Prostate gland (tissue), 2 donors: Measurements from ENCODE around the gene CYP27A1. TPM values are rescaled to one million over a fixed set of nuclear protein-coding genes. Genes with fewer than 3 reads are reported as not detected.
"Not testable (repeated sequence)": the region's sequence is repeated elsewhere in the genome, so short reads cannot be mapped to it uniquely, and the experiment has no call there.

Source experiments
- DNase-seq: peaks from one replicate; pipeline ENCODE4 v3.0.0-alpha.2; 2019; ENCODE audit warnings: low spot score
- H3K27ac ChIP-seq, 2 donors: fragments of 200-600 bp; sonication (generic); 2 replicates each; pipeline ENCODE4 v1.5.1; 2017 to 2019
- H3K27me3 ChIP-seq: fragments of 200-600 bp; sonication (generic); replicated peaks from 2 replicates; pipeline ENCODE4 v1.5.1; 2019; ENCODE audit not compliant: insufficient read depth
- H3K36me3 ChIP-seq, 2 donors: fragments of 200-600 bp; sonication (generic); 1 replicate in 1 of 2; 2 replicates in 1 of 2; pipeline versions ENCODE4 v1.5.1 to v1.8.1; 2017 to 2019
- H3K4me1 ChIP-seq: fragments of 200-600 bp; sonication (generic); replicated peaks from 2 replicates; pipeline ENCODE4 v1.5.1; 2019
- H3K4me3 ChIP-seq, 2 donors: fragments of 200-600 bp; sonication (generic); 2 replicates each; pipeline ENCODE4 v1.5.1; 2017 to 2019
- H3K9me3 ChIP-seq: fragments of 200-600 bp; sonication (generic); 2 replicates; pipeline ENCODE4 v1.5.1; 2017
- POLR2A ChIP-seq: fragments of 450-650 bp; IDR thresholded peaks from one replicate; pipeline ENCODE4 v1.6.1; 2016; ENCODE audit warnings: antibody characterized with exemption, mild to moderate bottlenecking
- POLR2AphosphoS5 ChIP-seq: sonication (generic); formaldehyde crosslinking; IDR thresholded peaks from one replicate; pipeline ENCODE4 v1.6.1; 2017; ENCODE audit warnings: antibody characterized with exemption
- WGBS: methylation state at CpG from one replicate; pipeline ENCODE4 v1.1.5; 2018; 5-methylcytosine and 5-hydroxymethylcytosine counted together
- intact Hi-C: fragments of 100-400 bp; cut with DNase I; formaldehyde crosslinking; loops from one replicate; pipeline ENCODE4 v1.14.2; 2022
- total RNA-seq, 2 donors: library from RNA; depleted of rRNA; stranded (reverse); fragments of >200 nt; gene quantifications; one replicate each; pipeline ENCODE4 v1.1.0, GENCODE V29; 2016
- TF ChIP-seq, protein P1 (sequence below), 4 experiments: fragments of 200-600 bp in 2 of 4; fragments of 450-650 bp in 2 of 4; sonication (generic) in 2 of 4; IDR thresholded peaks; 1 replicate in 3 of 4; 2 replicates in 1 of 4; pipeline ENCODE4 v1.5.1; 2016 to 2019; ENCODE audit warnings: antibody characterized with exemption in 4 of 4, mild to moderate bottlenecking in 2 of 4, moderate library complexity in 2 of 4

CYP27A1 gene
- total RNA-seq, 2 donors from 2014 or later, result 97.7 to 98.3 TPM

DNA sequence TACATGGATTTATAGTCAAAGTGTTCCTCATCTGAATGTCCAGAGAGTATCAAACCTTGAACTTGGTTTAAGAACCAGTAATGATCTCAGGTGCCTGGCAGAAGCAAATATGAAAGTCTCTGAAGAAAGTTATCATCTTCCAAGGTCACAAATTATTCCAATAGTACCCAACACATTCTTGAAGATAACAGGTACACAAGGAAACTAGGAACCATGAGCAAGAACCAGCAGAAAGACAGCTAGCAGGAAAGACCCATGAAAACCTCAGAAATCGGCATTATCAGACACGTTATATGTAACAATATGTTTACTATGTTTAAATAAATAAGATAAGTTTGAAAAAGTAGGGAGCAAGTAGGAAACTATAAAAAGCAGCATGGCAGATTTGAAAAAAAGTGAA lies 55.5 kb downstream of the CYP27A1 start:
- Histone ChIP-seq H3K4me1 (no peaks in the 10 kb centered on the region), H3K36me3 (no peaks in the 10 kb centered on the region), H3K27ac (no peak overlapping the region), H3K27me3 (no peaks in the 10 kb centered on the region), H3K4me3 (no peak overlapping the region), H3K9me3 (no peaks in the 10 kb centered on the region)
- 85% methylated on average over 2 of the region's 2 CpGs for WGBS
- intact Hi-C loops, result no loop called here
- TF ChIP-seq, protein P1, sequence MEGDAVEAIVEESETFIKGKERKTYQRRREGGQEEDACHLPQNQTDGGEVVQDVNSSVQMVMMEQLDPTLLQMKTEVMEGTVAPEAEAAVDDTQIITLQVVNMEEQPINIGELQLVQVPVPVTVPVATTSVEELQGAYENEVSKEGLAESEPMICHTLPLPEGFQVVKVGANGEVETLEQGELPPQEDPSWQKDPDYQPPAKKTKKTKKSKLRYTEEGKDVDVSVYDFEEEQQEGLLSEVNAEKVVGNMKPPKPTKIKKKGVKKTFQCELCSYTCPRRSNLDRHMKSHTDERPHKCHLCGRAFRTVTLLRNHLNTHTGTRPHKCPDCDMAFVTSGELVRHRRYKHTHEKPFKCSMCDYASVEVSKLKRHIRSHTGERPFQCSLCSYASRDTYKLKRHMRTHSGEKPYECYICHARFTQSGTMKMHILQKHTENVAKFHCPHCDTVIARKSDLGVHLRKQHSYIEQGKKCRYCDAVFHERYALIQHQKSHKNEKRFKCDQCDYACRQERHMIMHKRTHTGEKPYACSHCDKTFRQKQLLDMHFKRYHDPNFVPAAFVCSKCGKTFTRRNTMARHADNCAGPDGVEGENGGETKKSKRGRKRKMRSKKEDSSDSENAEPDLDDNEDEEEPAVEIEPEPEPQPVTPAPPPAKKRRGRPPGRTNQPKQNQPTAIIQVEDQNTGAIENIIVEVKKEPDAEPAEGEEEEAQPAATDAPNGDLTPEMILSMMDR (IDR thresholded peaks at IDR 0.05), result no peak
- TF ChIP-seq POLR2A (no peak), POLR2AphosphoS5 (no peak)
- no peak for DNase-seq

DNA sequence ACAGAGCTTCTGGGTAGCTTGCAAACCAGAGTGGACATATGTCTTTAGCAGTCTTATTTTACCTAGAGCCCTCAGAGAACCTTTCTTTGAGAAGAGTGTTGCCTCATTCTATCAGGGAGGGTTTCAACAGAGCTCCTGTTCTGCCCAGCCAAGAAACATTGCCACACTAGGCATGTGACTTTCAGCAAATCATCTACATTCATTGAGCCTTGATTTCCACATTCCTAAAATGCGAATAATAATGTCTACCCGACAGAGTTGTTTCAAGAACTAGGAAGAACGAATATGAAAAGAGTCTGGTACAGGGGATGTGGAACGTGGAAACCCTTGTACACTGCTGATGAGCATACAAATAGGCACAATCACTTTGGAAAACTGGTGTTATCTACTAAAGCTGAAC lies 57.5 kb downstream of the CYP27A1 start:
- no peak overlapping the region for H3K27ac ChIP-seq
- H3K4me3 ChIP-seq, result no peak overlapping the region
- intact Hi-C loops, result no loop called here
- TF ChIP-seq POLR2A (no peak), POLR2AphosphoS5 (no peak)
- TF ChIP-seq, protein P1 (IDR thresholded peaks at IDR 0.05), result no peak
- no peaks in the 10 kb centered on the region for H3K9me3 ChIP-seq
- 76% methylated on average over 4 of the region's 4 CpGs for WGBS
- no peaks in the 10 kb centered on the region for H3K4me1 ChIP-seq
- no peaks in the 10 kb centered on the region for H3K27me3 ChIP-seq
- H3K36me3 ChIP-seq, result no peaks in the 10 kb centered on the region
- DNase-seq, result no peak

DNA sequence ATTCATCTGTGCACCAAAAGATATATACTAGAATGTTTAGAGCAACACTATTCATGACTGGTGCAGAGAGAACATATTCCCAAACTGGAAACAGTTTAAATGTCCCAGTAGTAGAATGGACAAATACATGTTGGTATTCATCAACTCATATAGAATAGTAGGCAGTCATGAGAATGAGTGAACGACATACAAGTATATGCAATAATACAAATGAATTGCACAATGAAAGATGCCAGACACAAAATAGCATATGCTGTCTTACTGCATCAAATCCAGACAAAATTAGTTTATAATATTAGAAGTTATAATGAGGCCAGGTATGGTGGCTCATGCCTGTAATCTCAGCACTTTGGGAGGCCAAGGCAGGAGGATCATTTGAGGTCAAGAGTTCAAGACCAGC lies 57.9 kb downstream of the CYP27A1 start:
- TF ChIP-seq, protein P1 (IDR thresholded peaks at IDR 0.05), result no peak
- TF ChIP-seq POLR2AphosphoS5, result no peak
- TF ChIP-seq POLR2A, result no peak
- Histone ChIP-seq H3K36me3 (no peaks in the 10 kb centered on the region), H3K4me1 (no peaks in the 10 kb centered on the region), H3K27ac (no peak overlapping the region), H3K27me3 (no peaks in the 10 kb centered on the region), H3K9me3 (no peaks in the 10 kb centered on the region), H3K4me3 (no peak overlapping the region)
- intact Hi-C loops, result no loop called here
- 91% methylated on average over 1 of the region's 1 CpG for WGBS
- no peak for DNase-seq

DNA sequence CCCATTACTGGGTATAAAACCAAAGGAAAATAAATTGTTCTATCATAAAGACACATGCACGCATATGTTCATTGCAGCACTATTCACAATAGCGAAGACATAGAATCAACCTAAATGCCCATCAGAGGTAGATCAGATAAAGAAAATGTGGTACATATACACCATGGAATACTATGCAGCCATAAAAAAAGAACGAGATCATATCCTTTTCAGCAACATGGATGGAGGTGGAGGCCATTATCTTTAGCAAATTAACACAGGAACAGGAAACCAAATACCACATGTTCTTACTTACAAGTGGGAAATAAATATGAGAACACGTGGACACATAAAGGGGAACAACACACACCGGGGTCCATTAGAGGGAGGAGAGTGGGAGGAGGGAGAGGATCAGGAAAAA lies 62.4 kb downstream of the CYP27A1 start:
- H3K9me3 ChIP-seq, H3K27ac ChIP-seq, H3K4me3 ChIP-seq, H3K27me3 ChIP-seq, DNase-seq, H3K36me3 ChIP-seq, intact Hi-C loops, H3K4me1 ChIP-seq: not testable (repeated sequence)
- WGBS, result 91% methylated on average over 5 of the region's 5 CpGs

DNA sequence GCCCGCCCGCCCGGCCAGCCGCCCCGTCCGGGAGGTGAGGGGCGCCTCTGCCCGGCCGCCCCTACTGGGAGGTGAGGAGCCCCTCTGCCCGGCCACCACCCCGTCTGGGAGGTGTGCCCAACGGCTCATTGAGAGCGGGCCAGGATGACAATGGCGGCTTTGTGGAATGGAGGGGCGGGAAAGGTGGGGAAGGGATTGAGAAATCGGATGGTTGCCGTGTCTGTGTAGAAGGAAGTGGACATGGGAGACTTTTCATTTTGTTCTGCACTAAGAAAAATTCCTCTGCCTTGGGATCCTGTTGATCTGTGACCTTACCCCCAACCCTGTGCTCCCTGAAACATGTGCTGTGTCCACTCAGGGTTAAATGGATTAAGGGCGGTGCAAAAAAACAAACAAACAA lies 65.0 kb downstream of the CYP27A1 start:
- not testable (repeated sequence) for H3K4me3 ChIP-seq, DNase-seq, H3K4me1 ChIP-seq, H3K27ac ChIP-seq, H3K9me3 ChIP-seq, H3K27me3 ChIP-seq, H3K36me3 ChIP-seq
- intact Hi-C loops, result loop anchor here (2.0 kb wide), 1 partner anchor 136 kb away; the partner anchor contains the start of gene TTLL4
- WGBS, result 48% methylated on average over 10 of the region's 18 CpGs

DNA sequence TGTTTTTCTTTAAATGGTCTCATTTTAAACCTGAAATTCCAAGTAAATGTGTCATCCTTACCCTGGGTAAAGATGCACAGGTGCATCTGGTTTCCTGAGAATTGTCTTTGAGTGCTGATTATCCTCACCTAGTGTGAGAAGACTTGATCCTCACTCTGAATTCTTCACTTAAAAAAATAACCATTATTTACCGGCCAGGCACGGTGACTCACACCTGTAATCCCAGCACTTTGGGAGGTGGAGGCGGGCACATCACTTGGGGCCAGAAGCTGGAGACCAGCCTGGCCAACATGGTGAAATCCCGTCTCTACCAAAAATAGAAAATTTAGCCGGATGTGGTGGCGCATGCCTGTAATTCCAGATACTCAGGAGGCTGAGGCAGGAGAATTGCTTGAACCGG lies 67.8 kb downstream of the CYP27A1 start:
- no peaks in the 10 kb centered on the region for H3K36me3 ChIP-seq
- 62% methylated on average over 7 of the region's 7 CpGs for WGBS
- intact Hi-C loops, result no loop called here

More for the DNA sequence above, 67.8 kb downstream of the CYP27A1 start:
- Histone ChIP-seq H3K4me1 (no peaks in the 10 kb centered on the region), H3K9me3 (no peaks in the 10 kb centered on the region), H3K27ac (no peak overlapping the region), H3K4me3 (no peak overlapping the region), H3K27me3 (no peaks in the 10 kb centered on the region)
- TF ChIP-seq, protein P1 (IDR thresholded peaks at IDR 0.05), result no peak
- no peak for TF ChIP-seq POLR2AphosphoS5
- TF ChIP-seq POLR2A, result no peak
- no peak for DNase-seq
